Progenitor cell of endocrine pancreas (in vitro differentiated cells): ENCODE results near the gene ZBTB20. TPM values are rescaled to one million over a fixed set of nuclear protein-coding genes. Genes with fewer than 3 reads are reported as not detected.
A peak's percentile ranks its signal among the peaks of the same experiment; 100 is the strongest.

ENCODE experiments used
- DNase-seq: peaks from one replicate; pipeline ENCODE4 v3.0.0; 2021; ENCODE audit warnings: low spot score; ENCODE audit not compliant: unreplicated experiment
- H3K27ac Mint-ChIP-seq: 2 replicates; pipeline ENCODE4 v1.8.0; 2021; ENCODE audit warnings: mild to moderate bottlenecking, moderate library complexity, mixed read lengths
- H3K27me3 Mint-ChIP-seq: 2 replicates; pipeline ENCODE4 v1.8.0; 2021; ENCODE audit warnings: mixed read lengths
- H3K36me3 Mint-ChIP-seq: 2 replicates; pipeline ENCODE4 v1.8.0; 2022; ENCODE audit warnings: mixed read lengths; ENCODE audit not compliant: insufficient read depth
- H3K4me1 Mint-ChIP-seq: 2 replicates; pipeline ENCODE4 v1.8.0; 2021; ENCODE audit warnings: low read depth, mixed read lengths
- H3K4me3 Mint-ChIP-seq: 2 replicates; pipeline ENCODE4 v1.8.0; 2021; ENCODE audit warnings: low read depth, mild to moderate bottlenecking, moderate library complexity, mixed read lengths
- H3K9me3 Mint-ChIP-seq: 2 replicates; pipeline ENCODE4 v1.8.0; 2021; ENCODE audit warnings: low read depth, mixed read lengths
- CTCF ChIP-seq: fragments of 200-600 bp; sonication (generic); IDR thresholded peaks from one replicate; pipeline ENCODE4 v1.5.0; 2021; ENCODE audit warnings: antibody characterized with exemption, mild to moderate bottlenecking; ENCODE audit not compliant: unreplicated experiment
- total RNA-seq: library from RNA; stranded (reverse); gene quantifications from 2 replicates; pipeline ENCODE4 v1.2.1, GENCODE V29; 2021

ZBTB20 gene
- total RNA-seq, 1 donor from 2014 or later: 27.3 TPM

DNA sequence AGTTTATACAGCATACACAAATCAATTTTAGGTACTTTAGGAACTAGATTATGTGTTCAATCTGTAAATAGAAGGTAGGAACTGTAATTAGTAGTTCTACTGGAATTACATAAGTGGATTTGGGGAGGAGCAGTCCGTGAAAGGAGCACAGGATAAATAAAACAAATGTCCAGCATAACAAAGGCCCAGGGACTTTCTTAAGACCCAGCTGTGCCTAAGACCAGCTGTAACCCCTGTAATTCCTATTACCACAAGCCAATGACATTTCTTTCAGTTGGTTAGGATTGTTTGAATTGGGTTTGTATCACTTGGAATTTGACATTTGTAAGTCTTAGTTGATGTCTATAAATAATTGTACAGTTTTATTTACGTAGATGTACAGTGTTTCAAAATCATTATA lies 4.8 kb upstream of the ZBTB20 start:
- DNase-seq: no peak
- no peak for TF ChIP-seq CTCF
- Mint-ChIP-seq H3K4me3 (no peak overlapping the region), H3K36me3 (no peaks in the 10 kb centered on the region), H3K9me3 (no peaks in the 10 kb centered on the region), H3K4me1 (peaks cover 11% of the 10 kb centered on the region), H3K27ac (no peak overlapping the region), H3K27me3 (no peaks in the 10 kb centered on the region)

- no peak for TF ChIP-seq CTCF
- H3K4me1 Mint-ChIP-seq: peaks cover 5% of the 10 kb centered on the region
- H3K36me3 Mint-ChIP-seq: no peaks in the 10 kb centered on the region
- H3K27ac Mint-ChIP-seq: peak overlapping the region; percentile 97
- DNase-seq: no peak
- no peaks in the 10 kb centered on the region for H3K9me3 Mint-ChIP-seq
- H3K27me3 Mint-ChIP-seq: no peaks in the 10 kb centered on the region
- peak overlapping the region; percentile 91 for H3K4me3 Mint-ChIP-seq
Observed at GRCh38 chr3:115148142-115148790, 1.2 kb upstream of the ZBTB20 start.

GRCh38 chr3:115147329-115148141 lies 447 bp upstream of the ZBTB20 start:
- Mint-ChIP-seq H3K36me3 (no peaks in the 10 kb centered on the region), H3K4me3 (peak overlapping the region; percentile 91), H3K9me3 (no peaks in the 10 kb centered on the region), H3K27me3 (no peaks in the 10 kb centered on the region), H3K27ac (peak overlapping the region; percentile 99), H3K4me1 (peaks cover 5% of the 10 kb centered on the region)
- peak; percentile 94 for DNase-seq
- no peak for TF ChIP-seq CTCF

GRCh38 chr3:115146032-115146417 lies 1.1 kb downstream of the ZBTB20 start:
- peak overlapping the region; percentile 92 for H3K4me3 Mint-ChIP-seq
- no peak for TF ChIP-seq CTCF

DNA sequence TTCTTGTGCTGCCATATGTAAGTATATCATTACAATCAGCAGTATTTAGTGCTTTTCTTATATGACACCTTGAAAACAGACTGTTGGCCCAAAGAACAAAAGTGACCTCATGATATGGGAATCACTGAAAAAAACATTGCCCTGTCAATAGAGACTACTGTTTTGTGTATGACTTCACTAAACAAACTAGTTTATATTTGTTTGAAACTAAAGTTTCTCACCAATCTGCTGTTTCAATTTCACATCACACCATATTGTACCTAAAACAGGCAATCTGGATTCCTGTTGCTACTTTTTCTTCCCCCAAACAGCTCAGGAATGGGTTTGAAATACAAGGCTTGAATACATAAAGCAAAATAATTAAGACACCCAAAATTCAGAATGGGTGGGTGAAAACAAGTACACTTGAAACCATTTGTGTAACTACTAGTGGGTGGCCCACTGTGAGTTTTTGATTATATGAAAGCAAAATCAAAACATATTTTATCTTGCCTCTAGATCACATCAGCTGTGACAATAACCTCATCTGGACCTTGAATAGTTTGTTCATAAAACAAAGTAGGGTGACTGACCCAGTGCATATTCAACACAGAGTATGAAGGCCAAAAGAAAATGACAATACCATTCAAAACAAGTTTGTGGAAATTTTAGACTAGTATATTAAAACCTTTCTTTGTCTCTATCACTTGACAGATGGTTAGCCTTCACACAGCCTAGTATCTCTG lies 5.9 kb downstream of the ZBTB20 start:
- Mint-ChIP-seq H3K27me3 (no peaks in the 10 kb centered on the region), H3K36me3 (no peaks in the 10 kb centered on the region), H3K9me3 (no peaks in the 10 kb centered on the region), H3K4me3 (no peak overlapping the region), H3K4me1 (no peaks in the 10 kb centered on the region), H3K27ac (no peak overlapping the region)
- no peak for DNase-seq
- TF ChIP-seq CTCF: no peak

More at GRCh38 chr3:115146032-115146417, 1.1 kb downstream of the ZBTB20 start:
- no peaks in the 10 kb centered on the region for H3K27me3 Mint-ChIP-seq
- H3K36me3 Mint-ChIP-seq: no peaks in the 10 kb centered on the region
- no peaks in the 10 kb centered on the region for H3K9me3 Mint-ChIP-seq
- peak overlapping the region; percentile 97 for H3K27ac Mint-ChIP-seq
- peaks cover 5% of the 10 kb centered on the region for H3K4me1 Mint-ChIP-seq
- no peak for DNase-seq
